HepG2 (cell line): ENCODE measurements around the gene SIGLEC10. TPM values are rescaled to one million over a fixed set of nuclear protein-coding genes. Genes with fewer than 3 reads are reported as not detected.

Experiments
- EP300 ChIP-seq, 3 experiments: sonication (generic) in 1 of 3; formaldehyde crosslinking in 1 of 3; IDR thresholded peaks; 2 replicates each; pipeline versions ENCODE4 v1.5.1 to v1.6.1; 2011 to 2020; ENCODE audit warnings: low read depth in 2 of 3, low read length in 2 of 3, borderline replicate concordance in 1 of 3, improper control_type of control experiment in 1 of 3, mild to moderate bottlenecking in 1 of 3, missing genetic modification reagents in 1 of 3, moderate library complexity in 1 of 3
- FOXA1 ChIP-seq, 2 experiments: fragments of 450-650 bp in 1 of 2; sonication (generic) in 1 of 2; formaldehyde crosslinking in 1 of 2; IDR thresholded peaks; 2 replicates each; pipeline versions ENCODE4 v1.4.0 to v1.6.1; 2016 to 2020; ENCODE audit warnings: missing genetic modification reagents in 1 of 2
- GATA4 ChIP-seq: sonication (generic); IDR thresholded peaks from 2 replicates; pipeline ENCODE4 v1.6.1; 2016; ENCODE audit warnings: antibody characterized with exemption, low read depth, borderline replicate concordance
- SMARCE1 ChIP-seq: fragments of 450-650 bp; IDR thresholded peaks from 2 replicates; pipeline ENCODE4 v1.6.1; 2017; ENCODE audit warnings: borderline replicate concordance
- ZBTB7A ChIP-seq: sonication (generic); formaldehyde crosslinking; IDR thresholded peaks from 2 replicates; pipeline ENCODE4 v1.8.0; 2022; ENCODE audit warnings: mild to moderate bottlenecking, missing genetic modification reagents
- ZC3H4 ChIP-seq: sonication (generic); formaldehyde crosslinking; IDR thresholded peaks from 2 replicates; pipeline ENCODE4 v1.4.0; 2020; ENCODE audit warnings: missing genetic modification reagents, borderline replicate concordance
- ZFAT ChIP-seq: sonication (generic); formaldehyde crosslinking; conservative IDR thresholded peaks from 2 replicates; pipeline ENCODE4 v1.8.1; 2023; ENCODE audit warnings: missing genetic modification reagents, inconsistent platforms
- ZIK1 ChIP-seq: sonication (generic); formaldehyde crosslinking; IDR thresholded peaks from 2 replicates; pipeline ENCODE4 v1.5.0; 2020; ENCODE audit warnings: mild to moderate bottlenecking, low read depth, missing genetic modification reagents, borderline replicate concordance
- ZNF430 ChIP-seq: sonication (generic); formaldehyde crosslinking; IDR thresholded peaks from 2 replicates; pipeline ENCODE4 v1.9.0; 2021; ENCODE audit warnings: mild to moderate bottlenecking, missing genetic modification reagents
- ZNF484 ChIP-seq: sonication (generic); formaldehyde crosslinking; IDR thresholded peaks from 2 replicates; pipeline ENCODE4 v1.5.1; 2020; ENCODE audit warnings: mild to moderate bottlenecking, low read depth, missing genetic modification reagents, borderline replicate concordance
- polyA plus RNA-seq, 8 experiments: library from polyadenylated mRNA; depleted of rRNA in 3 of 8; stranded (reverse) in 7 of 8; unstranded in 1 of 8; fragments of >200 nt; fragmentation: Illumina TruSeq in 4 of 8; extraction: Trizol in 4 of 8; gene quantifications; 2 replicates each; pipeline versions ENCODE4 v1.2.1 to v1.2.3, GENCODE V29; 2011 to 2016; ENCODE audit warnings: low read depth in 4 of 8, missing spikeins in 1 of 8, mixed read lengths in 1 of 8; ENCODE audit not compliant: insufficient read depth in 1 of 8
- total RNA-seq, 5 experiments: library from RNA; depleted of rRNA; stranded (reverse); fragments of >200 nt; fragmentation: Illumina TruSeq; extraction: Trizol; gene quantifications; 2 replicates each; pipeline ENCODE4 v1.2.3, GENCODE V29; 2016; ENCODE audit warnings: low read depth in 1 of 5
- TF ChIP-seq, protein P1 (sequence below): conservative IDR thresholded peaks from 2 replicates; pipeline ENCODE4 v1.6.1; 2018; ENCODE audit warnings: missing genetic modification reagents
- TF ChIP-seq, protein P2 (sequence below): sonication (generic); formaldehyde crosslinking; IDR thresholded peaks from 2 replicates; pipeline ENCODE4 v1.5.0; 2020; ENCODE audit warnings: mild to moderate bottlenecking, missing genetic modification reagents
- TF ChIP-seq, protein P3 (sequence below), 2 experiments: sonication (generic) in 1 of 2; formaldehyde crosslinking in 1 of 2; IDR thresholded peaks; 2 replicates each; pipeline versions ENCODE4 v1.6.1 to v1.9.0; 2014 to 2022; ENCODE audit warnings: antibody characterized with exemption in 1 of 2, borderline replicate concordance in 1 of 2, inconsistent platforms in 1 of 2, low read depth in 1 of 2, missing genetic modification reagents in 1 of 2
- TF ChIP-seq, protein P4 (sequence below): sonication (generic); formaldehyde crosslinking; conservative IDR thresholded peaks from 2 replicates; pipeline ENCODE4 v1.8.0; 2022; ENCODE audit warnings: mild to moderate bottlenecking, moderate library complexity, missing genetic modification reagents

SIGLEC10 gene
- total and polyA plus RNA-seq, 2 of the 13 experiments (the other 11 are each of a cell fraction or from before 2014, with no cell fraction given), result not detected

DNA sequence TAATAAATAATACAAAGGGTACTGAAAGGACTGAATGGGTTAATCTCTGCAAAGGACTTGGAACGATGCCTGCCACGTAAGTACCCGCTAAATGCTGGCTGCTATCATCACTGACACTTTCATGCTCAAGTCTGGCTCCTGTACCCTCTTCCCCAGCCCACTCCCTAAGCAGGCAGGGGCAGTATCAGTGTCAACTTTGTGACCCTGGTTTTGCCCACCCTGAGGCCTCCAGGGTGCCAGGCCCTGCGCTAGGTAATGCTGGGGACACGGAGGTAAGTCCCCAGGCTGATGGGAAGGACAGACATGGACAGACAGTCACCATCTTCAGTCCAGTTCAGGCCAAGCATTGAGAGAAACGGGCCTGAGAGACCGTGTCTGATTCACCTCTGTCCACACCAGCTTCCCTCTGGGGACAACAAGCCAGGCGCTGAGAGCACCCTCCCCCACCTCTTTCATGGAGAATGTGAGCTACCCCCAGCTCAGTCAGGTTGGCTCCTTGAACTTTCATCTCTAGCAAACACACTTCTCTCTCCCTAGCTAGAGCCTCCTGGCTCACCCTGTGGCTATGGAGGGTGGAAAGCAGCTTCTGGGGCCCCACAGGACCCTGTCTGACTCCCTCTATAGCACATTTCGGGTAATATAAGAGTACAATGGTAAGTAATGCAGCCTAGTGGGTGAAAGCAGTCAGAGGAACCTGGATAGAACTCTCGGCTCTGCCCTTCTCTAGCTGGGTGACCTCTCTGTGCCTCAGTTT is 52.1 kb downstream of the SIGLEC10 start (continued):
- TF ChIP-seq, protein P1, sequence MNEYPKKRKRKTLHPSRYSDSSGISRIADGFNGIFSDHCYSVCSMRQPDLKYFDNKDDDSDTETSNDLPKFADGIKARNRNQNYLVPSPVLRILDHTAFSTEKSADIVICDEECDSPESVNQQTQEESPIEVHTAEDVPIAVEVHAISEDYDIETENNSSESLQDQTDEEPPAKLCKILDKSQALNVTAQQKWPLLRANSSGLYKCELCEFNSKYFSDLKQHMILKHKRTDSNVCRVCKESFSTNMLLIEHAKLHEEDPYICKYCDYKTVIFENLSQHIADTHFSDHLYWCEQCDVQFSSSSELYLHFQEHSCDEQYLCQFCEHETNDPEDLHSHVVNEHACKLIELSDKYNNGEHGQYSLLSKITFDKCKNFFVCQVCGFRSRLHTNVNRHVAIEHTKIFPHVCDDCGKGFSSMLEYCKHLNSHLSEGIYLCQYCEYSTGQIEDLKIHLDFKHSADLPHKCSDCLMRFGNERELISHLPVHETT (CRISPR knock-in tag), result 0 out of 2 replicates have a peak, but pooled peaks have one; percentile 24
- TF ChIP-seq GATA4 (peak; percentile 53; the same call in 1 of the 2 replicates), ZC3H4 (CRISPR knock-in tag) (peak; percentile 98), ZBTB7A (CRISPR knock-in tag) (peak; percentile 75), ZIK1 (CRISPR knock-in tag) (peak; percentile 37; the same call in 1 of the 2 replicates), SMARCE1 (no peak), ZFAT (CRISPR knock-in tag) (no peak), FOXA1 (IDR thresholded peaks at IDR 0.05) (no peak), FOXA1 (CRISPR knock-in tag; IDR thresholded peaks at IDR 0.05) (peak; percentile 78), ZNF484 (CRISPR knock-in tag) (no peak), ZNF430 (peak; percentile 61; the same call in 1 of the 2 replicates), EP300 (IDR thresholded peaks at IDR 0.05; ENCODE audit: low read depth in 2 of 2, low read length in 2 of 2) (peak in 1 of 2 experiments; percentile 74; a peak in 2 of 4 replicates), EP300 (CRISPR knock-in tag; IDR thresholded peaks at IDR 0.05; ENCODE audit: borderline replicate concordance) (peak; percentile 81)
- TF ChIP-seq, protein P2, sequence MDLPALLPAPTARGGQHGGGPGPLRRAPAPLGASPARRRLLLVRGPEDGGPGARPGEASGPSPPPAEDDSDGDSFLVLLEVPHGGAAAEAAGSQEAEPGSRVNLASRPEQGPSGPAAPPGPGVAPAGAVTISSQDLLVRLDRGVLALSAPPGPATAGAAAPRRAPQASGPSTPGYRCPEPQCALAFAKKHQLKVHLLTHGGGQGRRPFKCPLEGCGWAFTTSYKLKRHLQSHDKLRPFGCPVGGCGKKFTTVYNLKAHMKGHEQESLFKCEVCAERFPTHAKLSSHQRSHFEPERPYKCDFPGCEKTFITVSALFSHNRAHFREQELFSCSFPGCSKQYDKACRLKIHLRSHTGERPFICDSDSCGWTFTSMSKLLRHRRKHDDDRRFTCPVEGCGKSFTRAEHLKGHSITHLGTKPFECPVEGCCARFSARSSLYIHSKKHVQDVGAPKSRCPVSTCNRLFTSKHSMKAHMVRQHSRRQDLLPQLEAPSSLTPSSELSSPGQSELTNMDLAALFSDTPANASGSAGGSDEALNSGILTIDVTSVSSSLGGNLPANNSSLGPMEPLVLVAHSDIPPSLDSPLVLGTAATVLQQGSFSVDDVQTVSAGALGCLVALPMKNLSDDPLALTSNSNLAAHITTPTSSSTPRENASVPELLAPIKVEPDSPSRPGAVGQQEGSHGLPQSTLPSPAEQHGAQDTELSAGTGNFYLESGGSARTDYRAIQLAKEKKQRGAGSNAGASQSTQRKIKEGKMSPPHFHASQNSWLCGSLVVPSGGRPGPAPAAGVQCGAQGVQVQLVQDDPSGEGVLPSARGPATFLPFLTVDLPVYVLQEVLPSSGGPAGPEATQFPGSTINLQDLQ, result peak; percentile 42; the same call in 1 of the 2 replicates
- TF ChIP-seq, protein P3, sequence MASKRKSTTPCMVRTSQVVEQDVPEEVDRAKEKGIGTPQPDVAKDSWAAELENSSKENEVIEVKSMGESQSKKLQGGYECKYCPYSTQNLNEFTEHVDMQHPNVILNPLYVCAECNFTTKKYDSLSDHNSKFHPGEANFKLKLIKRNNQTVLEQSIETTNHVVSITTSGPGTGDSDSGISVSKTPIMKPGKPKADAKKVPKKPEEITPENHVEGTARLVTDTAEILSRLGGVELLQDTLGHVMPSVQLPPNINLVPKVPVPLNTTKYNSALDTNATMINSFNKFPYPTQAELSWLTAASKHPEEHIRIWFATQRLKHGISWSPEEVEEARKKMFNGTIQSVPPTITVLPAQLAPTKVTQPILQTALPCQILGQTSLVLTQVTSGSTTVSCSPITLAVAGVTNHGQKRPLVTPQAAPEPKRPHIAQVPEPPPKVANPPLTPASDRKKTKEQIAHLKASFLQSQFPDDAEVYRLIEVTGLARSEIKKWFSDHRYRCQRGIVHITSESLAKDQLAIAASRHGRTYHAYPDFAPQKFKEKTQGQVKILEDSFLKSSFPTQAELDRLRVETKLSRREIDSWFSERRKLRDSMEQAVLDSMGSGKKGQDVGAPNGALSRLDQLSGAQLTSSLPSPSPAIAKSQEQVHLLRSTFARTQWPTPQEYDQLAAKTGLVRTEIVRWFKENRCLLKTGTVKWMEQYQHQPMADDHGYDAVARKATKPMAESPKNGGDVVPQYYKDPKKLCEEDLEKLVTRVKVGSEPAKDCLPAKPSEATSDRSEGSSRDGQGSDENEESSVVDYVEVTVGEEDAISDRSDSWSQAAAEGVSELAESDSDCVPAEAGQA (IDR thresholded peaks at IDR 0.05; ENCODE audit: low read depth), result no peak
- TF ChIP-seq, protein P3 (CRISPR knock-in tag; IDR thresholded peaks at IDR 0.05; ENCODE audit: borderline replicate concordance), result peak; percentile 65; the same call in 1 of the 2 replicates
- TF ChIP-seq, protein P4, sequence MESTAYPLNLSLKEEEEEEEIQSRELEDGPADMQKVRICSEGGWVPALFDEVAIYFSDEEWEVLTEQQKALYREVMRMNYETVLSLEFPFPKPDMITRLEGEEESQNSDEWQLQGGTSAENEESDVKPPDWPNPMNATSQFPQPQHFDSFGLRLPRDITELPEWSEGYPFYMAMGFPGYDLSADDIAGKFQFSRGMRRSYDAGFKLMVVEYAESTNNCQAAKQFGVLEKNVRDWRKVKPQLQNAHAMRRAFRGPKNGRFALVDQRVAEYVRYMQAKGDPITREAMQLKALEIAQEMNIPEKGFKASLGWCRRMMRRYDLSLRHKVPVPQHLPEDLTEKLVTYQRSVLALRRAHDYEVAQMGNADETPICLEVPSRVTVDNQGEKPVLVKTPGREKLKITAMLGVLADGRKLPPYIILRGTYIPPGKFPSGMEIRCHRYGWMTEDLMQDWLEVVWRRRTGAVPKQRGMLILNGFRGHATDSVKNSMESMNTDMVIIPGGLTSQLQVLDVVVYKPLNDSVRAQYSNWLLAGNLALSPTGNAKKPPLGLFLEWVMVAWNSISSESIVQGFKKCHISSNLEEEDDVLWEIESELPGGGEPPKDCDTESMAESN (CRISPR knock-in tag), result peak; percentile 64; the same call in 1 of the 2 replicates
